HG02981 (cell line): ENCODE data around the gene PHF2.

Experiments
- ATAC-seq: cut with Tn5 transposase; IDR thresholded peaks from one replicate; pipeline ENCODE4 v1.9.1; 2021; ENCODE audit warnings: mild to moderate bottlenecking, moderate library complexity; ENCODE audit not compliant: unreplicated experiment

Gene PHF2

DNA sequence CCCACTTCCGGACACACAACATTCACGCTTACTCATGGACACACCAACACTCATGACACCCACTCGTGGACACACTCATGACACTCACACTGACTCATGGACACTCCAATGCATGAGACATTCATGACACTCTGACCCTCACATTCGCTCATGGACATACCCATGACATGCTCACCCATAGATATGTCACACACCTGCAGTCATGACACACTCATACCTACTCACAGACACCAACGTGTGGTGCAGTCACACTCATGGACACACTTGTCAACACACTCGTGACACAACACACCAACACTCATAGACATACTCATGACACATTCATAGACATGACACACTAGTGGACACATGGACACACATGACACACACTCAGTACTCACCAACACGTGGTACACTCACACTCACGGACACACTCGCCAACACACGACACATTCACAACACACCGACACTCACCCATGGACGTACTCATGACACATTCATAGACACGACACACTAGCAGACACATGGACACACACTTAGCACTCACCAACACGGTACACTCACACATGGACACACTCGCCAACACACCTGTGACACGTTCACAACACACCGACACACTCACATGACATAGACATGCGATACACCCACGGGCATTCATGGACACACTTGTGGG lies 73.4 kb downstream of the PHF2 start:
- ATAC-seq = no peak

DNA sequence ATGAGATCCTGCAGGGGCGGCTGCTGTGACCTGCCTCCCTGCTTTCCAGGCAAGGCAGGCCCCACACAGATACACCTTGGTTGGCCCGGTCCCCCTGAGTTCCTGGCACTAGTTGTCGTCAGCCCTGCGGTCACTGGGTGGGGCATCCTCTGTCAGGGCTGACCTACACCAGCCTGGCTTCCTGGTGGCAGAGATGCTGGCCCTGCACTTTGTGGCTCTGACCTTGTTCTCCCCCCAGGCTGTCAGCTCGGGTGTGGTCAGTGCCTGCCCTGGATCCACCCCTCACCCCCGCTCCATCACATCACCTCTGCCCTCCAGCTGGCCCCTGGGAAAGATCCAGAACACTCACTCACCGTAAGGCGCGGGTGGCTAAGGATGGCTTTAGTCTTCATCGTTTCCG lies 74.1 kb downstream of the PHF2 start:
- ATAC-seq = no peak

DNA sequence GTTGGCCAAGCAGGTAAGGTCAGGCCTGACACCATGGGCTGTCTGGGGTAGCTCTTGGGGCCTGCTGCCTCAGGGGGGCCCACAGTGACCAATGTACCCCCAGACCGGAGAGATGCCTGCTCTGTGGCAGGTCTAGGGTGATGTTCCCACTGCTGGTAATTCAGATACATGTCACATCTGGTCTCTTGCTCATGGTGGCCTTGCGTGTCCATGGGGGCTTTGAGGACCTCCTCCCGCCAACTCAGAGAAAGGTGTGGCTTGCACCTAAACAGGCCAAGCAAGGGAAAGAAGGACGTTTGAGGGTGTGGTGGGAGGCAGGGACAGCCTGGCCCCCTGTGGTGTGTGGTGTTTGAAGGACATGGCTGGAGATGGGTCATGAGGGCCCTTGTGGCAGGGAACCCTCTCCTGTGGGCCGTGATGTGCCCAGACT lies 75.2 kb downstream of the PHF2 start:
- no peak for ATAC-seq

DNA sequence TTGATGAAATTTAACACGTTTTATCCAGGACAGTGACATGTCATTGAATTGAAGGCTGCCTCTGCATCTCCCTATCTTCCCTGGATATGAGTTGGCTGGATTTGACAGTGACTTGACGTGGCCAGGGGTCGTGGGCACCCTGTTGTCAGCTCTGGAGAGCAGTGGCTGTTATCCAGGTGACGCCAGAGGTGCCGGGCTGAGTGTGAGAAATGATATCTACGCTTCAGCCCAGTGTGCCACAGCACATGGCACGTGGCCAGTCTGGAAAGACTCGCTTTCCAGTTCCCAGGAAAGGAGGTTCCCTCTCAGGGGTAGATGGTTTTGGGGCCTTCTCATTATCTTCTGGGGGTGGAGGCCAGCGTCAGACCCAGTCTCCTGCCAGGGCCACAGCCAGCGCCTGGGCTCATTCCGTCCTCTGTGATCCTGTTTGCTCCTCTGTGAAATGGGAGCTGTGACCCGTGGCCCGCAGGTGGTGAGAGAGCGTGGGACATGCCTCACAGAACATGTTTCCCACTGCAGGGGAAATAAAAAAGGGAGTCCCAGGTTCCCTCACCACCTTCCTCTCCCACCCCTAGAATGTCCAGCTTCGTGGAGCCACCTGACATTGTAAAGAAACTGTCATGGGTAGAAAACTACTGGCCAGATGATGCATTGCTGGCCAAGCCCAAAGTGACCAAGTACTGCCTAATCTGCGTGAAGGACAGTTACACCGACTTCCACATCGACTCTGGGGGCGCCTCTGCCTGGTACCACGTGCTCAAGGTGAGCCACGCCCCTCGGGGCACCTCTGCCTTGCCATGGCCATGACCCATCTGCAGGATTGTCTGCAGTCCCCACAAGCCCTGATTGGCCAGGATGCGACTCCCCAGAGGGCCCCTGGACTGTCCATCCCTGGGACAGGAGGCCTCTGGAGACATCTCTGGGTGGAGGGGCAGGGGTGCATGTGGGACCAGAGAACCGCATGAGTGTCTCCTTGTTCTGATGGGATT lies 76.5 kb downstream of the PHF2 start:
- no peak for ATAC-seq

DNA sequence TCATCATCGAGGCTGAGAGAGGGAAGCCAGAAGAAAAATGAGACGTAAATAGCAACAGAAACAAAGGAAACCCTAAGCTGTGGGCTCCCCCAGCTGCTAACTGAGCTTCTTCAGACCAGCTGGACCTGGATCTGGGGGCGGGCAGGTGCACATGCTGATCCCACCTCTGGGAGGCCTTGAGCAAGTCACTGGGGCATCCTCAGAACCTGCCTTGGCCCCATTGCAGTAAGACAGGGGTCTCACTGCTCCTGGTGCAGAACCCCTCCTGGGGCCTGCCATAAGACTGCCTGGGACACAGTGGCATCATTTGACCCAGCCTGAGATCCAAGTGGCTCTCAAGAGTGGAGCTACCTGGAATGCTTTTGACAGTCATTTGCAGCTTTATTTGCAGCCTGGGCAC lies 77.4 kb downstream of the PHF2 start:
- ATAC-seq = no peak

DNA sequence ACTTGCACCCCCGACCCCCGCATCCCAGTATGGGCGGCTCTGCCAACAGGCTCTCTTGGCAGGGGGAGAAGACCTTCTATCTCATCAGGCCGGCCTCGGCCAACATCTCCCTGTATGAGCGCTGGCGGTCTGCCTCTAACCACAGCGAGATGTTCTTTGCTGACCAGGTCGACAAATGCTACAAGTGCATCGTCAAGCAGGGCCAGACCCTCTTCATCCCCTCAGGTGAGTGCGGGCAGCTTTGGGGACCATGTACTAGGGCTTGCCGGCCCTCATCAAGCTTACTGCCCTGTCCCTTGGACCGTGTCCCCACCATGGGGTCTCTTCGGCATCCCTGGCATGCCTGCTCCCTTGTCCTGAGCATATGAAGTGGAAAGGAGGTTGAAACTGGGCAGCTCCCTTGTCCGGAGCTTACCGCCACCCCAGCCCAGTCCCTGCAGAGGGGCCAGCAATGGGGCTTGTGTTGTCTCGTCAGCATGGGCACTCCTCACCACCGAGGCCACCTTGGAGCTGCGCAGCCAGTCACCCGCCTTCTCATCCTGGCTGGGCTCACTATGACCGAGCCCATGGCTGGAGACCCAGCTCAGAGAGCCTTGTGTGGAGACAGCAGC lies 78.1 kb downstream of the PHF2 start:
- no peak for ATAC-seq

DNA sequence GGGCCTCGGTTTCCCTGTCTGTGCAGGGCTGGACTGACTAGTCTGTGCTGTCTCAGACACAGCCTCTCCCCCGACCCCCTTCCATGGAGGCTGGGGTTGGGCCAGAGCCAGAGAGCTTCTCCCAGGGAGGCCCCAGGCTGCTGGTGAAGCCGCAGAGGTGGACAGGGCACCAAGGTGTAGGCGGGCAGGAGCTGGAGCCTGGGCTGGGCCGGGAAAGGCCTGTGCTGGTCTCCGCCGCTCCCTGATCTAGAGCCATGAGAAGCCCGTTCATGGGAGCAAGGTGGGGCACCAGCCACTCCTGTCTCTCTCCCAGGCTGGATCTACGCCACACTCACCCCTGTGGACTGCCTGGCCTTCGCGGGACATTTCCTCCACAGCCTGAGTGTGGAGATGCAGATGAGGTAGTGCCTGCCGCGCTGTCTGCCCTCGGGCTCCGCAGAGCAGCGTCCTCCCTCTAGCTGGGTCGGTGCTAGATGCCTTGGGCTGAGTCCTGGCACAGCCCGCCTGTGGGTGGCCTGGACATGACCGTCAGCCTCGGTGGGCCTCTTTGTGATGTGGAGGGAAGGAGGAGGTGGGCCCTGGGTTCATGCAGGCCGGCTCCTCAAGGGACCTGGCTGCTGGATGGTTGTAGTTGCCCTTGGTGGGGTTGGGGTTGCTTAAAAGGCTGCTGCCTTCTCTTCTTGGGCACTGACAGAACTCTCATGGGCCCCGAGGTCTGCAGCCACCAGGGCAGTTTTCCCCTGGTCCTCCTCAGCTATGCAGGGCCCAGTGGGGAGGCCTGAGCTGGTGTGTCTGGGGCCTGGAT lies 79.4 kb downstream of the PHF2 start:
- no peak for ATAC-seq

DNA sequence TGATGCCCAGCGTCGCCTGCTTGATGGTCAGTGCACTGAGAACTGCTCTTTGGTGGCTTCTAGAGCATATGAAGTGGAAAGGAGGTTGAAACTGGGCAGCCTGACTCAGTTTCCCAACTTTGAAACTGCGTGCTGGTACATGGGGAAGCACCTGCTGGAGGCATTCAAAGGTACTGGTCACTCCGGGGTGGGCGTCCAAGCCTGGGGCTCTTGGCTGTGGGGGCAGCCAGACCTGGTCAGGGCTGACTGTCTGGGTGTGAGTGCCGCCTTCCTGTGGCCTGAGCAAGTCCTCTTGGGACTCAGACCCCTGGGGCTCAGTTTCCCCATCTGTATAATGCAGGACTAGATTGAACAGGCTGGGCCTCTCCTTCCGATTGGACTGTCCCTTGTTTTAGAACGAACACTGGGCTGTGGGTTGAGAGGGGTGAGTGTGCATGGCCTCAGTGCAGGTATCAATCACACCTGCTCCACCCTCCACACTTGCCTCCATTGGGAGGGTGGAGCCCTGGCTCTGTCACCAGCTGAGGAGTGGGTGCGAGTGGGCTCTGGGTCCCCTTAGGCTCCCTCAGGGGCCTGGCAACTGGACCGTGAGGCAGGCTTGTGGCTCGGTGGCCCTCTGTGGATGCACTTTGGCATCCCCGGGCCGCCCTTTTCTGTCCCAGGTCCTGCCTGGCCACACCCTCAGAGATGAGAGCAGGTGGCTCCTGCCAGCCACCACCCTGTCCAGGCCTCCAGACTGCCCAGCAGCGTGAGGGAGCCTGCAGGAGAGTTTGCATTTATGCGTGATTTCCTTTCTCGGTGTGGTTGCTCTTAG lies 80.2 kb downstream of the PHF2 start:
- no peak for ATAC-seq

DNA sequence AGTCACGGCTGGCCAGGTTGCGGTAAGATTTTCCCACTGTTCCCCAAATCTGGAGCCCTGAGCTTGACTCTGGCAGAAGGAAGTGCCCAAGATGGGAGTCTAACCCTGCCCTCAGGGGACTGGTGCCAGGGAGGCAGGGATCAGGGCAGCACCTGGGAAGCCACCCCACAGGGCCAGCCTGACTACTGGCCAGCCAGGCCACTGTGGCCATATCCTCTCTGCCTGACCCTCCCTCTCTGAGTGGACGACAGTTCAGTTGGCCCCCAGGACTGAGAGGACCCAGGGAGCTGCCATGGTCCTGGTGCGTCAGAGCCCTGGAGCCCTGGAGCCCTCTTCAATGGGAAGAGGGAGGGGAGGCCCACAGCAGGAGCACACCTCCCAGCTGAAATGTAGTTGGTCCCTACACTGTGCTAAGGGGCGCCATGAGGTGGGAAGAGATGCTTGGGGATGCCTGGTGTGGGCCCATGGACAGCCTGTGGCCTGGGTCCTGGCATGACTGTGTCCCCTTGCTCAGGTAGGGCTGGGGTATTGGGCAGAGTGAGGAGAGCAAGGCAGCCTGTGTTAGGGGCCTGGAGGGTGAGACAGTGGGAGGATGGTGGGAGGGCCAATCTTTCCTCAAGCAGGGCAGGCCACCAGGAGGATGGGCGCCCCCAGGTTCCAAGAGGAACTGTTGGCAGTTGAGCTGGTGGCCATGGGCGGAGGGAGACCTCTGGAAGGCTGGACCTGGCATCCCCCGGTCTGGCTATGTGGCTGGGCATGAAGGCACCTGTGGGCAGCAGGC lies 81.1 kb downstream of the PHF2 start:
- ATAC-seq = no peak

DNA sequence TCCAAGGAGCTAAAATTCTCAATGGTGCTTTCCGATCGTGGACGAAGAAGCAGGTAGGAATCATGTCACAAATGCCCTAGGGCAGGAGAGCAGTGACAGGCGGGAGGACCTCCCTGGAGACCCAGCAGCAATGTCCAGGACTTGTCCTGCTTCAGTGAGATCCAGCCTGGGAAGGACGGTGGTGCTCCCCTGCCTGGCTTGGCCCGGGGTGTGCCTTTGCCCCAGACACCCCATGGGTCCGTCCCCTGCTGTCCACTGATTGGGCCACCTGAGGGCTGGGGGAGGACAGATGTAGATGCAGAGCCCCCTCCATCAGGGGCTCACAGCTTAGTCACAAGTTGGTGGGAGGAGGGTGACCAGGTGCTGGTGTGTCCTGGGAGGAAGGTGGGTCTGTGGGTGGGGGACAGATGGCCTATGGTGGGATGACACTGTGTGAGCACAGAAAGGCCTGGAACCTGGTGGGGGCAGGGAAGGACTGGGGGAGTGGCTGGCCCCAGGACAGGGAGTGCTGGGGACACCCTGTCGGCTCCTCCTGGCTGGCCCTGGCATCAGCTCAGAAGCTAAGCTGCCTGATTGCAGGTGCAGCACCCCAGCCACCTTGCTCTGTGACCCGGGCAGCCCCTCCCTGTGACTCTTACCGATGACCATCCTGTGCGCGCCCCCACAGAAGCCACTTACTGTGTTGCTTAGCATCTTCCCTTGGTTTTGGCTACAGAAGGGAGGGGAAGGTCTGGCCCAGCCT lies 82.0 kb downstream of the PHF2 start:
- no peak for ATAC-seq

DNA sequence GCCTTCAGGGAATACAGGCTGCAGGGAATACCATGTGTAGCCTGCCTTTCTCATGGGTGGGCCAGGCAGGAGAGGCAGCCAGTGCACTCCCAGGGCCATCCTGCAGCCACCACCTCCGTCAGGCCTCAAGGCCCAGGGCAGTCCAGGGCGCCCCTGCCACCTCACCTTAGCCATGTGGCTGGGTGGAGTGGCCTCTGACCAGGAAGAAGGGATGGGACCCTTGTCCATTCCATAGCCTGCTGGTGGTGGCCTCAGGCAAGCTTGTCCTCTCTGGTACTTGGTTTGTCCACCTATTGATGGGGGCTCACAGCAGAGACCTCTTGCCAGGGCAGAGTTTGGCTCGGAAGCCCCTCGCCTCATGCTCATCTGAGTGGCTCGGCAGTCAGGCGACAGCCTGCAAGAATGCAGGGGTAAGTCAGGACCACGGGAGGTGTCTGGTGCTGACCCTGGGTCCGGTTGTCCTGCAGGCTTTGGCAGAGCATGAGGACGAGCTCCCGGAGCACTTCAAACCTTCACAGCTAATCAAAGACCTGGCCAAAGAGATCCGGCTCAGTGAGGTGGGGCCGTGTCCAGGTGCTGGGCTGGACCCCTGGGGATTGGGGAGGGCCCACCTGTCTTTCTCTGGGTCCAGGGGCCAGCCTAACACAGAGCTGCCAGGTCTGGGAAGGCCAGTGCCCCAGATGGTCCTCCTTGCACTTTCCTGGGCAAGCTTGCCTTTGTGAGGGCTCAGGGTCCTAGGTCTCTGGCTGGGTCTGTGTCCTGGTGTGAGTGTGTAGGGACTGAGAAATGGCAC lies 82.9 kb downstream of the PHF2 start:
- ATAC-seq = no peak

DNA sequence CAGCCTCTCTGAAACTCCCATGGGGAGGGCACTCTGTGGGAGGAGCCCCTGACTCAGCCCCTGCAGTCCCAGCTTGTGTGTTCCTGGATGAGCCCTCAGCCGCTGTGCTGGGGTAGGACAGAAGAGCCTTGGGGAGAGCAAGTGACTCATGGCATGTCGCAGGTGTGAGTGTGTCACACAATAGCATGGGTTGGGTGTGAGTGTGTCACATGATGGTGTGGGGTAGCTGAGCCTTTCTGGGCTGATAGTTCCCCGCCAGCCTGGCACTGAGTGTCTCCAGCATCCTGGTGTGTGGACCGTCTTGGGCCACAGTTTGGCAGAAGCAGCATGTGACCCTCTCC lies 83.4 kb downstream of the PHF2 start:
- no peak for ATAC-seq

DNA sequence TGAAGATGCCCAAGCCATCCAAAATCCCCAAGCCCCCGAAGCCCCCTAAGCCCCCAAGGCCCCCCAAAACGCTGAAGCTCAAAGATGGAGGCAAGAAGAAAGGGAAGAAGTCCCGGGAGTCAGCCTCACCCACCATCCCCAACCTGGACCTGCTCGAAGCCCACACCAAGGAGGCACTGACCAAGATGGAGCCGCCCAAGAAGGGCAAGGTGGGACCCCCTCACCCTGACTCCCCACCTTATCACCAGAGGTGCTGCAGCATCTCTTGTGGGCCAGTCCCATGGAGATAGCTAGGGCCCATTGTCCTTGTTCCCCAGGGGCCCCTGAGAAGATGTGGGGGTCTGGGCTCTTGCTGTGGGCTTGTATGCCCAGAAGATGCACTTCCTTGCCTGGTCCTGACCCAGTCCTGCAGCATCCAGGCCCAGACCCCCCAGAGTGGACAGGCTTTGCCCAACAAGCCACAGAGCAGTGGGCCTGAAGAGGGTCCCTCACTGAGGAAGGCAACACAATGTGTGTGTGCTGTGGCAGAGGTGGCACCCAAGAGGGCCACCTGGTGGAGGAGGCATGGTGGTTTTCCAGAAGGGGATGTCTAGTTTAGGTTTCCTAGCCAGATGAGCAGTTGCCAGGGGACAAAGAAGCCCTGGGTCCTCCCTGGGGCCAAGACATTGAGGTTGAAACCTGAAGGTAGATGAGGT lies 84.1 kb downstream of the PHF2 start:
- no peak for ATAC-seq

DNA sequence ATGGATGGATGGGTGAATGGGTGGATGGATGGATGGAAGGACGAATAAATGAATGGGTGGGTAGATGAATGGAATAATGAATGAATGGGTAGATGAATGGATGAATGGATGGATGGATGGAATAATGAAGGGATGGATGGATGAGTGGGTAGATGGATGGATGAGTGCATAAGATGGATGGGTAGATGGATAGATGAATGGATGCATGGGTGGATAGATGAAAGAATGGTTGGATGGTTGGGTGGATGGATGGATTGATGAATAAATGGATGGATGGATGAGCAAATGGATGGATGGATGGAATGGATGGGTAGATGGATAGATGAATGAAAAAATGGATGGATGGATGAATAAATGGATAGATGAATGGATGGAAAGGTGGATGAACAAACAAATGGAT lies 85.2 kb downstream of the PHF2 start:
- ATAC-seq = no peak

DNA sequence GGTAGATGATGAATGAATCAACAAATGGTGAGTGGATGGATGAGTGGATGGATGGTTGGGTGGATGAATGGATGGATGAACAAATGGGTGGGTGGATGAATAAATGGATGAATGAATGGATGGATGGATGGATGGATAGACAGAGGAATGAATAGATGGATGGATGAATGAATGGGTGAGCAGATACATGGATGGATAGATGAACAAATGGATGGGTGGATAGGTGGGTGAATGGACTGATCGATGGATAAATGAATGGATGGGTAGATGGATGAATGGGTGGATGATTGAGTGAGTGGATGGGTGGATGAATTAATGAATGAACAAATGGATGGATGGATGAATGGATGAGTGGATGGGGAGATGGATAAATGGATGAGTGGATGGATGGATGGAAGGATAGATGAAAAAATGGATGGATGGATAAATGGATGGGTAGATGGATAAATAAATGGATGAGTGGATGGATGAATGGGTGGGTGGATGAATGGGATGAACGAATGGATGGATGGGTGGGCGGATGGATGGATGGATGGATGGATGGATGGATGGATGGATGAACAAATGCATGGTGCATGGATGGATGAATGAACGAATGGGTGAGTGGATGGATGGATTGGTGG lies 85.7 kb downstream of the PHF2 start:
- ATAC-seq = no peak

DNA sequence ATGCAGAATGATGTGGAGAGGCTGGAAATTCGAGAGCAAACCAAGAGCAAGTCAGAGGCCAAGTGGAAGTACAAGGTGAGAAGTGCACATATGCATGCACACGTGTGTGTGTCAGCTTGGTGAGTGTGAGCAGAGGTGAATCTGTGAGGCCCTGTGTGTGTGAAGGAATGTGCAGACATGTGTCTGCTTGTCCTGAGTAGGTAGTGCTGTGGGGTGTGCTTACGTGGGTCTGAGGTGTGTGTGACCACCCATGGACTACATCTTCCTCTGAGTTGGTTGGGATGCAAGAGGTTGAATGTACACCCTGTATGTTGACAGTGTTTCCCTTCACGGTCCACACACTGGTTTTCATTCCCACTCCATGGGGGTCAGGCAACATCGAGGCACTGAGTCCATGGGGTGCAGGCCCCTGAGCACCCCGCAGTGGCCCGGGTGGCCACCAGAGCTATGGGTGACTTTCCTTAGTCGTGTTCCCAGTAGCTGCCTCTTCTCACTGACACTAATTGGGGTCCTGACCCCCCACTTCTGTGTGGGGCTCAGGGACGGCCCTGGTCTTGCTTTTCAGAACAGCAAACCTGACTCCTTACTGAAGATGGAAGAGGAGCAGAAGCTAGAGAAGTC lies 86.7 kb downstream of the PHF2 start:
- no peak for ATAC-seq
